Heart left ventricle (tissue), 13 donors: ENCODE results near the gene PYGB.
A peak's percentile ranks its signal among the peaks of the same experiment; 100 is the strongest.

Experiments used
- CTCF ChIP-seq, 12 donors: fragments of 200-600 bp; sonication (generic) in 4 of 12; IDR thresholded peaks; one replicate each; pipeline versions ENCODE4 v1.5.0 to v1.8.0; 2018 to 2022; ENCODE audit warnings: antibody characterized with exemption in 12 of 12, mild to moderate bottlenecking in 5 of 12
- POLR2A ChIP-seq, 2 donors: fragments of 450-650 bp; IDR thresholded peaks; one replicate each; pipeline ENCODE4 v1.6.1; 2017; ENCODE audit warnings: antibody characterized with exemption in 2 of 2, mild to moderate bottlenecking in 2 of 2, moderate library complexity in 2 of 2
- donor health status: ischemic (EF 13 %, LVEDD 7.1; RV severe dilation, severe dysfunction).
- donor health status: DM: no; HTN: yes; CAD: no.
- donor health status: DM: no; HTN: no; CAD: no.
- donor health status: ischemic (EF 25% LVEDD 6.9; RV normal size, moderate dysfunction).
- donor health status: ischemic (EF 25% LVEDD 5.7; RV mildly dilated, moderate dysfunction).
- donor health status: ischemic (EF 35%, LVEDD 5.7; RV mildly dilated, moderate dysfunction).
- donor health status: nonischemic (EF 11% LVEDD 7.7; RV severe dilation, severe dysfunction).
- donor health status: DM: yes; HTN: yes; CAD: no.
- donor health status: PGD.
- donor health status: ischemic (EF 29% LVEDD 5.4; RV normal size, mild dysfunction).
- donor health status: nonischemic (EF 23%, LVEDD 6.1; RV moderate dilation, normal function).

GRCh38 chr20:25294459-25295385 lies 46.8 kb downstream of the PYGB start:
- TF ChIP-seq CTCF (IDR thresholded peaks at IDR 0.05) (peak; percentile 41 to 78 (median 61)), POLR2A (IDR thresholded peaks at IDR 0.05) (no peak)
